PFSK-1 (cell line): ENCODE measurements around the gene NUDC.

Experiments
- POLR2AphosphoS5 ChIP-seq: IDR thresholded peaks from 2 replicates; pipeline ENCODE4 v1.6.1; 2012; ENCODE audit warnings: low read depth, mild to moderate bottlenecking, control low read depth, low read length, moderate library complexity
- SIN3A ChIP-seq: IDR thresholded peaks from 2 replicates; pipeline ENCODE4 v1.6.1; 2012; ENCODE audit warnings: mild to moderate bottlenecking, low read length, moderate library complexity, borderline replicate concordance; ENCODE audit not compliant: insufficient read depth
- TAF1 ChIP-seq: IDR thresholded peaks from 2 replicates; pipeline ENCODE4 v1.6.1; 2012; ENCODE audit warnings: low read length, control low read depth, borderline replicate concordance; ENCODE audit not compliant: insufficient read depth
- TF ChIP-seq, protein P1 (sequence below), 2 experiments: IDR thresholded peaks; 2 replicates each; pipeline versions ENCODE4 v1.6.1 to v1.8.0; 2011 to 2012; ENCODE audit warnings: low read depth in 2 of 2, low read length in 2 of 2, control low read depth in 1 of 2, inconsistent platforms in 1 of 2, mild to moderate bottlenecking in 1 of 2, moderate library complexity in 1 of 2; ENCODE audit not compliant: insufficient read depth in 1 of 2

DNA sequence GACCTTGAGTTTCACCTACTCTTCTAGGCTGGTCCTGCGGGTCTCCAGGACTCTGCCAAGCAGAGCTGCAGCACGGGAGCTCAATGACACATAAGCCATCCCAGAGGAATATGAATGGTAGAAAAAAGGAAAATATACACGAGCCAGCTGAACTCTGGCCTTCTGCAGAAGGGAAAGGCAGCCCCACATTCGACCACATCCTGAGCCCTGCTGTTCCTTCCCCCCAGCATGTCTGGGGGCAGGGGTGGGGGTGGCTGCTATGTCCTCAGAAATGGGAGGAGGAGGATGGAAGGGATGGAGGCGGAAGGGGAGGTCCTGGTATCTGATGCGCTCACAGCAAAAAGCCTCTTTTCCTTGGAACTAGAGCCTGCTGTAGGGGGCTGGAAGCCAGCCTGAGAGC is 50.8 kb downstream of the NUDC start:
- TF ChIP-seq POLR2AphosphoS5 (no peak), TAF1 (no peak), SIN3A (no peak)
- TF ChIP-seq, protein P1, sequence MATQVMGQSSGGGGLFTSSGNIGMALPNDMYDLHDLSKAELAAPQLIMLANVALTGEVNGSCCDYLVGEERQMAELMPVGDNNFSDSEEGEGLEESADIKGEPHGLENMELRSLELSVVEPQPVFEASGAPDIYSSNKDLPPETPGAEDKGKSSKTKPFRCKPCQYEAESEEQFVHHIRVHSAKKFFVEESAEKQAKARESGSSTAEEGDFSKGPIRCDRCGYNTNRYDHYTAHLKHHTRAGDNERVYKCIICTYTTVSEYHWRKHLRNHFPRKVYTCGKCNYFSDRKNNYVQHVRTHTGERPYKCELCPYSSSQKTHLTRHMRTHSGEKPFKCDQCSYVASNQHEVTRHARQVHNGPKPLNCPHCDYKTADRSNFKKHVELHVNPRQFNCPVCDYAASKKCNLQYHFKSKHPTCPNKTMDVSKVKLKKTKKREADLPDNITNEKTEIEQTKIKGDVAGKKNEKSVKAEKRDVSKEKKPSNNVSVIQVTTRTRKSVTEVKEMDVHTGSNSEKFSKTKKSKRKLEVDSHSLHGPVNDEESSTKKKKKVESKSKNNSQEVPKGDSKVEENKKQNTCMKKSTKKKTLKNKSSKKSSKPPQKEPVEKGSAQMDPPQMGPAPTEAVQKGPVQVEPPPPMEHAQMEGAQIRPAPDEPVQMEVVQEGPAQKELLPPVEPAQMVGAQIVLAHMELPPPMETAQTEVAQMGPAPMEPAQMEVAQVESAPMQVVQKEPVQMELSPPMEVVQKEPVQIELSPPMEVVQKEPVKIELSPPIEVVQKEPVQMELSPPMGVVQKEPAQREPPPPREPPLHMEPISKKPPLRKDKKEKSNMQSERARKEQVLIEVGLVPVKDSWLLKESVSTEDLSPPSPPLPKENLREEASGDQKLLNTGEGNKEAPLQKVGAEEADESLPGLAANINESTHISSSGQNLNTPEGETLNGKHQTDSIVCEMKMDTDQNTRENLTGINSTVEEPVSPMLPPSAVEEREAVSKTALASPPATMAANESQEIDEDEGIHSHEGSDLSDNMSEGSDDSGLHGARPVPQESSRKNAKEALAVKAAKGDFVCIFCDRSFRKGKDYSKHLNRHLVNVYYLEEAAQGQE (IDR thresholded peaks at IDR 0.05; ENCODE audit: insufficient read depth in 1 of 2, low read depth in 2 of 2, low read length in 2 of 2) = no peak
